GM19043 (cell line): Measurements from ENCODE around the gene L3MBTL4.
"Not testable (repeated sequence)": the region's sequence is repeated elsewhere in the genome, so short reads cannot be mapped to it uniquely, and the experiment has no call there.

ENCODE experiments used
- ATAC-seq: cut with Tn5 transposase; IDR thresholded peaks from one replicate; pipeline ENCODE4 v1.9.1; 2021; ENCODE audit warnings: low read depth; ENCODE audit not compliant: unreplicated experiment

The L3MBTL4 gene

GRCh38 chr18:6315517-6316331 lies 99.0 kb downstream of the L3MBTL4 start:
- ATAC-seq: no peak

- no peak for ATAC-seq
Observed at GRCh38 chr18:6313415-6313814, 101.3 kb downstream of the L3MBTL4 start.

DNA sequence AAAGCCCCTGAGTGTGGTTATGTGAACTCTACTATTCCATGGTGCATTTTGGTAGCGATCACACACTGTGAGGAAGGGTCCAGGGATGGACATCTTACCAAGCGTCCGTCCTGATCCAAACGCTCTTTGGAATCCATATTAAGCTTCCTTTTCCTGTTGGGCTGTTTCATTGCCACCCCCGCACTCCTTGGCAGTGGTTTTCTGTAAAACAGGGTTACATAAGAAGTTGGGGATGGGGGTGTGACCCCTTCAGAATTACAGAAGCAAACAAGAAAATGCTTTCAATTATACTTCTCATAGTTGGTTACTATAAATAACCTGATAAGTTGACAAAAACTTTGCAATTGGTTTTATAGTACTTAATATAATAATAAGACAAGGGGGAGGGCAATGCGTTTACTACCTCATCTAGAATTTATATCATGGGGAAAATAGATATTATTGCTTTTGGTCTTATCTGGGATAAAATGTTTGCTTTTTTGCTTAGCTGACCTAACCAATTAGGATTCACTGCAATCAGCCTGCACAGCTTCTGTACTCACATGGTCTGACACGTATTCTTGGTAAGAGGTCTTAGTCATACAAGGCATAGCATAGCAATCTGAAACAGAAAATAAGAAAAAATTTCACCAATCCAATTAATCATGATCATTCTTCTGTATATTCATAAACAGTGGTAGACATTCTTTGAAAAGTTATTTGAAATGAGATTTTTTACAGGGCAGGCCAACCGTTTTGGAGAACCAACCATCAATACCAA lies 103.1 kb downstream of the L3MBTL4 start:
- no peak for ATAC-seq

- ATAC-seq: no peak
Observed at GRCh38 chr18:6310714-6311113, 104.0 kb downstream of the L3MBTL4 start.

- no peak for ATAC-seq
Observed at GRCh38 chr18:6297875-6298274, 116.8 kb downstream of the L3MBTL4 start.

- no peak for ATAC-seq
Observed at GRCh38 chr18:6294148-6294784, 120.4 kb downstream of the L3MBTL4 start.

GRCh38 chr18:6289843-6290242 lies 124.9 kb downstream of the L3MBTL4 start:
- ATAC-seq: no peak

GRCh38 chr18:6286585-6286984 lies 128.1 kb downstream of the L3MBTL4 start:
- ATAC-seq: no peak

DNA sequence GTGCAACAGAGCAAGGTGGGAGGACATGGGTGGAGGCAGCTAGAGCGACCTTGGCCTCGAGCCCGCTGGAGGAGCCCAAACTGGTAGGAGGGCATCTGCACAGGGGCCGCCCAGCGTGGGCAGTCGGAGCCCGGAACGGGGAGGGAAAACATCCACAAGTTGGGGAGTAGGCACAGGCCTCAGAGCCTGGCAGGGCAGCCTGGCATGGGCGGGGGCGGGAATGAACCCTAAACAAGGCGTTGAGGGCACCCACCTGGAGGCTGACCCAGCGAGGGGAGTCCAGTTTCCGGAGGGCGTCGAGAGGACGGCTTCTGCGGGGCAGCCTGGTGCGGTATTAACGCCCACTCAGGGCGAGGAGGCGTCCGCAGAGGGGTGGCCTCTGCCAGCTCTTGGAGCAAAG lies 129.9 kb downstream of the L3MBTL4 start:
- no peak for ATAC-seq

GRCh38 chr18:6284300-6284699 lies 130.4 kb downstream of the L3MBTL4 start:
- ATAC-seq: no peak

GRCh38 chr18:6281874-6282273 lies 132.8 kb downstream of the L3MBTL4 start:
- ATAC-seq: no peak

- ATAC-seq: no peak
Observed at GRCh38 chr18:6280211-6280743, 134.4 kb downstream of the L3MBTL4 start.

GRCh38 chr18:6279308-6279707 lies 135.4 kb downstream of the L3MBTL4 start:
- no peak for ATAC-seq

DNA sequence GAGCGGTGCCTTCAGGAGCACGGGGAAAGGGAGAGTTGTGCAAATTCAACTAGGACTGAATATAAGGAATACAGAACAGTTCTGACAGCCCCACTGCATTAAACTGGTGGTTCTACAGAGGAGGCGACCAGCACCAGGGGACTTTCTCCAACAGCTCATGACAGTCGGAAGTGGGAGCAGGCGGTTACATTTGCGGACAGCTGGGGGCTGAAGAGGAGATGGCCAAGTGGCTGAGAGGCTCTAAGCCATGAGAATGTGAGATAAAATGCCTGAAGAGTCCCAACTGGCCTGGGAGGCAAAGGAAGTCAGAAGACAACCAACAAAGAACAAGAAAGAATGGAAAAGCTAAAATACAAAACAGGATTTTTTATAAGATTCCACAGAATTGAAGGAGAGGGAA lies 141.3 kb downstream of the L3MBTL4 start:
- ATAC-seq: no peak

- ATAC-seq: not testable (repeated sequence)
Observed at GRCh38 chr18:6272144-6272543, 142.6 kb downstream of the L3MBTL4 start.

DNA sequence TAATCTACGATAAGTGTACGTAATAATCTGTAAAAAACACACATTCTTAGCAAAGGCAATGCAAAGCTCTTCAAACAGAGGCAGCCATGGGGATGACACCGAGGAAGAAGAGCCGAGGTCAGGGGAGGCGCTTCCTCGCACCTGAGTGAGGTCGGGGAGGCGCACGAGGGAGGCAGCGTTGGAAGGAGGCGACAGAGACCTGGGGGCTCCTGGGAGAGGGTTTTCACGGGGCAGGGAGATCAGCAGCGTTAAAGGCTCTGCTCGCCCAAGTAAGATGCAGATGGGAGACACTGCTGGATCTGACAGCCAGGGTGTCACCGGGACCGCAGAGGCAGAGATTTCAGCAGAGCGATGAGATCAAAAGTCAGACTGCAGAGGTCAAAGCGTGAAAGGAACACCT lies 143.1 kb downstream of the L3MBTL4 start:
- no peak for ATAC-seq

DNA sequence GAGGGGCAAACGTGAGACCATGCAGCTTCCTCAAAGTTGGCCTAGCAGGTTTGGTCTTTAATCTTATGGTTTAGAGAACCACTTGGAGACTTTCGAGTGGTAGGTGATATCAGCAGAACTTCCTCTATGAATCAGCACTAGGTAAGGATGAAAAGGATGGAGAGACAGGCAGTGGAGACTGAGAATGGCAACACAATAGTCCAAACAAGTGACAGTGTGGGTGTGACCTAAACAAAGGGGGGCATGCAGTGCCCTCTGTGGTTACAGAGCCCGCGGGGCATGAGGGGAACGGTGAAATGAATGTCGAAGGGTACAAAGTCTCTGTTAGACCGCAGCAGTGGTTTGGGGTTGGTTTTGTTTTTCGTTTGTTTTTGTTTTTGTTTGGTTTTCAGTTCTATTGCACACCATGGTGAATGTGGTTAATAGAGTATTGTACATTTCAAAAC lies 143.9 kb downstream of the L3MBTL4 start:
- no peak for ATAC-seq

DNA sequence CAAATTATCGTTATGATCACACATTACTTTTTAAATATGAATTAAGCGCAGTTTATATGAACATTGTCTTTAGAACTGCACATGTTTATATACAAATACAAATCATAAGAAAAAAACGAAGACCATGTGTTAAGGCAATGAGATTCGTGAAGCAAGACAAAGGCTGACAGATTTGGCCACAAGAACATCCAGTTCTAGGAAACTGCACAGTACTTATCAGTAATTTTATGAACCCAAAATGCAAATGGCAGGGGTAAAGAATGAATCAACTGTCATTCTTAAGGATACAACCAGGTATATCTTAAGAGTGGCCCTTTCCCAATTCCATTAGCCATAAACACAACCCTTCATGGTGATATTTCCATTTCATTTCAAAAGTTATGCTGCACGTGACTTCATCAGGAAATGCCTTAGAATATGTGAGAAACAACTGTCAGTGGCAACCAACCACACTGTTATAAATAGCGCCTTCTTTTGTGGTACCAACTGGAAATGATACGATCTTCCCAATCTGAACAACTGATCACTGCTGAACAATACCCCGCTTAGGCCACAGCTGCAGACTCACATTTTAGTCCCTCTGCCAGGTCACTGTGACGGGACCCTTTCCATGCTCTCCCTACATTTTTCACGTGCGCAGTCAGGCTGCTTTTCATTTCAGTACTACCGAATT lies 144.9 kb downstream of the L3MBTL4 start:
- no peak for ATAC-seq

DNA sequence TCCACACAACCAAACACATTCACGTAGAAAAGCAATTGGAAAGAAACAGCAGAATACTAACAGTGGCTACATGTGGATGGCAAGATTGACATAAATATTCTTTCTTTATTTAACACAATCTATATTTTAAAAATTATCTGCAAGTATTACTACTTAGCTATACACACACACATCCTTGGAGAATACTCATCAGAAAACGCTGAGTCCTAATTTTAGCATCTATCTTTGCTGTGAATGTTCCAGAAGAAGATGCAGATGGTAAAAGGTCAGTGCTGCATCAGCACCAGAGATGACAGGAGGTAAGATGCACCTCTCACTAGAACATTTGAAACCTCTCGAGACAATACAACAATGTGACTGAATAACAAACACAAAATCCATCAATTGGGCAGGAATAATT lies 148.5 kb downstream of the L3MBTL4 start:
- no peak for ATAC-seq

GRCh38 chr18:6261938-6262337 lies 152.8 kb downstream of the L3MBTL4 start:
- ATAC-seq: no peak

DNA sequence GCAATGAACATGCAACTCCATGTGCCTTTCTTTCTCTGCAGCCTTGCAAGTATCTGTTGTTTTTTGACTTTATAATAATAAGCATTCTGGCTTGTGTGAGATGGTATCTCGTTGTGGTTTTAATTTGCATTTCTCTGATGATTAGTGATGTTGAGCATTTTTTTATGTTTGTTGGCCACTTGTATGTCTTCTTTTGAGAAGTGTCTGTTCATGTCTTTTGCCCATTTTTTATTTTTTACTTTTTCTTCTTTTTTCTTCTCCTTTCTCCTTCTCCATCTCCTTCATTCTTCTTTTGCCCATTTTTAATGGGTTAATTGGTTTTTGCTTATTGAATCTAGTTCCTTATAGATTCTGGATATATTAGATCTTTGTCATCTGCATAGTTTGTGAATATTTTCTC lies 155.4 kb downstream of the L3MBTL4 start:
- not testable (repeated sequence) for ATAC-seq
